PFSK-1 (cell line): ENCODE data around the gene PDX1. TPM values are rescaled to one million over a fixed set of nuclear protein-coding genes. Genes with fewer than 3 reads are reported as not detected.

Experiments used
- FOXP2 ChIP-seq: optimal IDR thresholded peaks from 2 replicates; pipeline ENCODE3; 2011; ENCODE audit warnings: borderline replicate concordance, control low read depth, inconsistent platforms; ENCODE audit not compliant: insufficient read depth; ENCODE audit errors: extremely low read length, extremely low read depth
- POLR2AphosphoS5 ChIP-seq: IDR thresholded peaks from 2 replicates; pipeline ENCODE4 v1.6.1; 2012; ENCODE audit warnings: low read depth, mild to moderate bottlenecking, control low read depth, low read length, moderate library complexity
- SIN3A ChIP-seq: IDR thresholded peaks from 2 replicates; pipeline ENCODE4 v1.6.1; 2012; ENCODE audit warnings: mild to moderate bottlenecking, low read length, moderate library complexity, borderline replicate concordance; ENCODE audit not compliant: insufficient read depth
- TAF1 ChIP-seq: IDR thresholded peaks from 2 replicates; pipeline ENCODE4 v1.6.1; 2012; ENCODE audit warnings: low read length, control low read depth, borderline replicate concordance; ENCODE audit not compliant: insufficient read depth
- polyA plus RNA-seq: library from polyadenylated mRNA; unstranded; fragments of >200 nt; gene quantifications from one replicate; pipeline ENCODE4 v1.2.1, GENCODE V29; 2012; ENCODE audit warnings: low read depth, missing spikeins; ENCODE audit not compliant: insufficient read length
- TF ChIP-seq, protein P1 (sequence below), 2 experiments: IDR thresholded peaks; 2 replicates each; pipeline versions ENCODE4 v1.6.1 to v1.8.0; 2011 to 2012; ENCODE audit warnings: low read depth in 2 of 2, low read length in 2 of 2, control low read depth in 1 of 2, inconsistent platforms in 1 of 2, mild to moderate bottlenecking in 1 of 2, moderate library complexity in 1 of 2; ENCODE audit not compliant: insufficient read depth in 1 of 2

The PDX1 gene
- polyA plus RNA-seq = not detected

DNA sequence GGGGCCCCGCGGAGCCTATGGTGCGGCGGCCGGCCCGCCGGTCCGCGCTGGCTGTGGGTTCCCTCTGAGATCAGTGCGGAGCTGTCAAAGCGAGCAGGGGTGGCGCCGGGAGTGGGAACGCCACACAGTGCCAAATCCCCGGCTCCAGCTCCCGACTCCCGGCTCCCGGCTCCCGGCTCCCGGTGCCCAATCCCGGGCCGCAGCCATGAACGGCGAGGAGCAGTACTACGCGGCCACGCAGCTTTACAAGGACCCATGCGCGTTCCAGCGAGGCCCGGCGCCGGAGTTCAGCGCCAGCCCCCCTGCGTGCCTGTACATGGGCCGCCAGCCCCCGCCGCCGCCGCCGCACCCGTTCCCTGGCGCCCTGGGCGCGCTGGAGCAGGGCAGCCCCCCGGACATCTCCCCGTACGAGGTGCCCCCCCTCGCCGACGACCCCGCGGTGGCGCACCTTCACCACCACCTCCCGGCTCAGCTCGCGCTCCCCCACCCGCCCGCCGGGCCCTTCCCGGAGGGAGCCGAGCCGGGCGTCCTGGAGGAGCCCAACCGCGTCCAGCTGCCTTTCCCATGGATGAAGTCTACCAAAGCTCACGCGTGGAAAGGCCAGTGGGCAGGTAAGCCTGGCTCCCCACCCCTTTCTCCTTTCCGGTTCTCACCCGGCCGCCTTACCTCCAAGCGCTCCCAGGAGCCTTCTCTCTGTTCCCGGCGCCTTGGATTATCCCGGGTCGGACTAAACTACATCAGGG is at the start of gene PDX1:
Gene PDX1, plus strand, starts transcription at position 67 of the 743 bp plus-strand sequence. Its CDS starts 139 bp downstream, at position 206.
- TF ChIP-seq FOXP2 (no peak), POLR2AphosphoS5 (no peak)
- TF ChIP-seq, protein P1, sequence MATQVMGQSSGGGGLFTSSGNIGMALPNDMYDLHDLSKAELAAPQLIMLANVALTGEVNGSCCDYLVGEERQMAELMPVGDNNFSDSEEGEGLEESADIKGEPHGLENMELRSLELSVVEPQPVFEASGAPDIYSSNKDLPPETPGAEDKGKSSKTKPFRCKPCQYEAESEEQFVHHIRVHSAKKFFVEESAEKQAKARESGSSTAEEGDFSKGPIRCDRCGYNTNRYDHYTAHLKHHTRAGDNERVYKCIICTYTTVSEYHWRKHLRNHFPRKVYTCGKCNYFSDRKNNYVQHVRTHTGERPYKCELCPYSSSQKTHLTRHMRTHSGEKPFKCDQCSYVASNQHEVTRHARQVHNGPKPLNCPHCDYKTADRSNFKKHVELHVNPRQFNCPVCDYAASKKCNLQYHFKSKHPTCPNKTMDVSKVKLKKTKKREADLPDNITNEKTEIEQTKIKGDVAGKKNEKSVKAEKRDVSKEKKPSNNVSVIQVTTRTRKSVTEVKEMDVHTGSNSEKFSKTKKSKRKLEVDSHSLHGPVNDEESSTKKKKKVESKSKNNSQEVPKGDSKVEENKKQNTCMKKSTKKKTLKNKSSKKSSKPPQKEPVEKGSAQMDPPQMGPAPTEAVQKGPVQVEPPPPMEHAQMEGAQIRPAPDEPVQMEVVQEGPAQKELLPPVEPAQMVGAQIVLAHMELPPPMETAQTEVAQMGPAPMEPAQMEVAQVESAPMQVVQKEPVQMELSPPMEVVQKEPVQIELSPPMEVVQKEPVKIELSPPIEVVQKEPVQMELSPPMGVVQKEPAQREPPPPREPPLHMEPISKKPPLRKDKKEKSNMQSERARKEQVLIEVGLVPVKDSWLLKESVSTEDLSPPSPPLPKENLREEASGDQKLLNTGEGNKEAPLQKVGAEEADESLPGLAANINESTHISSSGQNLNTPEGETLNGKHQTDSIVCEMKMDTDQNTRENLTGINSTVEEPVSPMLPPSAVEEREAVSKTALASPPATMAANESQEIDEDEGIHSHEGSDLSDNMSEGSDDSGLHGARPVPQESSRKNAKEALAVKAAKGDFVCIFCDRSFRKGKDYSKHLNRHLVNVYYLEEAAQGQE (IDR thresholded peaks at IDR 0.05; ENCODE audit: insufficient read depth in 1 of 2, low read depth in 2 of 2, low read length in 2 of 2) = no peak

DNA sequence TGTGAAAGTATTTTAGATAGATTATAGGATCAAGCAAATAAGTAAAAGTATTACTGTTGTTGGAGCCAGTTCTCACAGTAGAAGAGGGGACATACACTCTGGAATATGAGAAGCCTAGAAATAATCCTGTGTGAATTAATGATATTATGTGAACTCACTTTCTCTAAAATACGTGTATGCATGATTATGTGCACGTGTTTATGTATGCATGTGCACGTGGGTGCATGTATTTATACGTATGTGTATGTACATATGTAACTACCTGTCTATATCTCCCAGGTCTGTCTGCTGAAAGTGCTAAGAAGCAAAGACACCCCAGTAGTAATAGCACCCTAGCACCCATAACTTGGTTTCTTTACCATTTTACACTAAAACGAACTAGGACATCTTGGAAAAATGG is 41.5 kb upstream of the PDX1 start:
- TF ChIP-seq, protein P1 (IDR thresholded peaks at IDR 0.05; ENCODE audit: insufficient read depth in 1 of 2, low read depth in 2 of 2, low read length in 2 of 2) = no peak
- no peak for TF ChIP-seq TAF1
- TF ChIP-seq FOXP2 = no peak
- TF ChIP-seq SIN3A = no peak

GRCh38 chr13:27889471-27889870 is 30.3 kb upstream of the PDX1 start:
- TF ChIP-seq, protein P1 (IDR thresholded peaks at IDR 0.05; ENCODE audit: insufficient read depth in 1 of 2, low read depth in 2 of 2, low read length in 2 of 2) = no peak
- TF ChIP-seq POLR2AphosphoS5 = no peak
- TF ChIP-seq SIN3A = no peak
- TF ChIP-seq FOXP2 = no peak
- TF ChIP-seq TAF1 = no peak

GRCh38 chr13:27896726-27897125 is 23.1 kb upstream of the PDX1 start:
- TF ChIP-seq SIN3A (no peak), FOXP2 (no peak), TAF1 (no peak), POLR2AphosphoS5 (no peak)
- TF ChIP-seq, protein P1 (IDR thresholded peaks at IDR 0.05; ENCODE audit: insufficient read depth in 1 of 2, low read depth in 2 of 2, low read length in 2 of 2) = no peak

GRCh38 chr13:27904719-27905118 is 15.1 kb upstream of the PDX1 start:
- TF ChIP-seq POLR2AphosphoS5 = no peak
- no peak for TF ChIP-seq TAF1
- no peak for TF ChIP-seq FOXP2
- TF ChIP-seq, protein P1 (IDR thresholded peaks at IDR 0.05; ENCODE audit: insufficient read depth in 1 of 2, low read depth in 2 of 2, low read length in 2 of 2) = no peak
- TF ChIP-seq SIN3A = no peak
